Renal cortical epithelial cell (primary cell): ENCODE measurements around the gene WTIP. TPM values are rescaled to one million over a fixed set of nuclear protein-coding genes. Genes with fewer than 3 reads are reported as not detected.
"Not testable (repeated sequence)": the region's sequence is repeated elsewhere in the genome, so short reads cannot be mapped to it uniquely, and the experiment has no call there.

ENCODE experiments used
- DNase-seq: peaks from one replicate; pipeline ENCODE4 v3.0.0-alpha.2; 2011; ENCODE audit warnings: low read depth
- total RNA-seq: library from RNA; depleted of rRNA; stranded (reverse); fragments of >200 nt; gene quantifications from 2 replicates; pipeline ENCODE4 v1.2.3, GENCODE V29; 2014

Gene WTIP
- total RNA-seq, result 27.4 and 38.0 TPM in 2 replicates

DNA sequence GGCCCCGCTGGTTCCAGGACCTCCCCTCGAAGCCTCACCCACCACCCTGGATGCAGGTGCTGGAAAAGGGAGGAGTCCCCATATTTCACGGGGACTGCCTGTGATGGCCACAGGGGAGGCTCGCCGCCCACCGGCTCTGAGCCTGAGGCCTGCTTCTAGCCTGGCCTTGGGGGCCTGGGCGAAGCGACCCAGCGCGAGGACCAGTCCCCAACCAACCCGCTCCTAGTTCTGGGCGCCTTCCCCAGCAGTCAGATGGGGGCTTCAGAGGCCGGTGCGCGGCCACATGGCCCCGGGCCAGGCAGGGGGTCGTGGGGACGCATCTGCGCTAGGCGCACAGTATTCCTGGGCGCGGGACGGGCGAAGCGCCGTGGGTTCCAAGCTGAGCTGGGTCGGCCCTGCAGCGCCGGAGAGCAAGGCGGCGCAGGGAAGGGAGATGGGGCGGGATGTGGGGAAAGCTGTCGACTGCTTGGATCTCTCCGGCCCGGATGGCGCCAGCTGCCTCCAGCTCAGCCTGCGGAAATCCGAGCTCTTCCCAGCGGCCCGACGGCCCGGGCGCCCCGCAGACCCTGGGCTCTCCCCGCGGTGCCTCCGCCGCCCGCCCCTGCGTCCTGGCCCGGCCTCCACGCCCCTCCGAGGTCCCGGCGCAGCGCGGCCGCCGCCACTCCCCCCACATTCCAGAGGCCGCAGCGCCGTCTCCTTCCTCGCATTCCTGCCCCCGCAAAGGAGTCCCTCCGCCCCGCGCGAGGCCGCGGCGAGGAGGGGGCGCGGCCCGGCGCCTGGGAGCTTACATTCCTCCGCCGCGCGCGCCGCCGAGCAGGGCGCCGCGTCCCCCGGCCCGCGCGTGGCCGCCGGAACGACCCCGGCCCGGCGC is at the start of gene WTIP:
TSS of gene WTIP (plus strand) at position 788 of the 871 bp plus-strand sequence. CDS start 217 bp downstream, outside the sequence.
- DNase-seq, result peak; percentile 19

DNA sequence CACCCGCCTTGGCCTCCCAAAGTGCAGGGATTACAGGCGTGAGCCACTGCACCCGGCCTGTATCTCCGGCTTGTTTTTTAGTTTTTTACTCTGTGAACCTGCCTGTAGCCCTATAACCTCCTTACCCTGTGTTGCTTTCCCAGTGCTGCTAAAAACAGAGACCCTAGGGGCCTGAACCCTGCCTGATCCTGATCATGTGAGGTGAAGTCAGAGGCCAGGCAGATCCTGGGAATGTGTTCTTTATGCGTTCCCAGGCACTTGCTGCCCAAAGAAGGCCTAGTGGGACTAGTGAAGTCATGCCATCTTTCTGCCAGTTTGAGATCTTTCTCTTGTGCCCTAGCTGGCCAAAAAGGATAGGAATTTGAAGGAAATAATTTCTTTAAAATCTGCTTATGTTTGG is 48.8 kb upstream of the WTIP start:
- peak; percentile 15 for DNase-seq

GRCh38 chr19:34436716-34437115 is 44.8 kb upstream of the WTIP start:
- DNase-seq, result no peak

- DNase-seq, result no peak
These were observed 33.4 kb upstream of the WTIP start for GRCh38 chr19:34448191-34448590.

DNA sequence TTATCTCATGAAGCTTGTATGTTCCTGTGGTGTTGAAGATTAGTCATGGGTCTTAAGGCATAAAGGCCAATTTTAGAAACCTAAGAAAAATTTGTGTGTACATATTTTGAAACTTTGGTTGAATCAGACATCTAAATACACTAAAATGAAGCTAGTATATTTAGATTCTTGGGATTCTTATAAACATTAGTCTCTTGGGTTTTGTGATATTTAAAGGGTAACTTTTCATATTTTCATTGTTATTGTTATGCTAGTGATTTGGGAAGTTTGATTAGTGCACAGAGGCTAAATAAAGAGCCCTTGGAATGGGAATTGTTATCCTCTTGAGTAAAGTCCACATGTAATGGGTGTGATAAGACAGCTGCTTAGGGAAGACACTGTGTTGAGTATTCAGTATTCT is 28.8 kb upstream of the WTIP start:
- DNase-seq, result no peak

GRCh38 chr19:34454091-34454490 is 27.5 kb upstream of the WTIP start:
- DNase-seq, result no peak

GRCh38 chr19:34454685-34455084 is 26.9 kb upstream of the WTIP start:
- DNase-seq, result no peak

- not testable (repeated sequence) for DNase-seq
These were observed 25.6 kb upstream of the WTIP start for GRCh38 chr19:34455783-34456480.

DNA sequence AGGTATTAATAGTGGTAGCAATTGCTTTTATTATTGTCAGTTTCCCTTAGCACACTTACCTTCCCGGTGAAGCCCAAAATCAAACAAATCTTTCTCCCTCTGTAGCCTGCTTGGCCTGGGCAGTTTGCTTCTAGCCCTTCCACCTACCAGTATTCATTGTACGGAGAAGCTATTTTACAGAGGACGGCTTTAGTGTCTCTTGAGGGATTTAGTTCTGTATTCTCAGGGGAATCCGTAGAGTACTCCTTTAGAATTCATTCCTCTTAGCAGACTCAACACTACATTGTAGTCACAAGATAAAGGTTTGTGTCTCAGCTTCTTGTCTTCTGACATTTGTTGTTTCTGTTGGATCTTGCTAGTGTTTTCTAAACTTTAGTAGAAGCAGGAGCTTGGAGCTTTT is 24.1 kb upstream of the WTIP start:
- no peak for DNase-seq

DNA sequence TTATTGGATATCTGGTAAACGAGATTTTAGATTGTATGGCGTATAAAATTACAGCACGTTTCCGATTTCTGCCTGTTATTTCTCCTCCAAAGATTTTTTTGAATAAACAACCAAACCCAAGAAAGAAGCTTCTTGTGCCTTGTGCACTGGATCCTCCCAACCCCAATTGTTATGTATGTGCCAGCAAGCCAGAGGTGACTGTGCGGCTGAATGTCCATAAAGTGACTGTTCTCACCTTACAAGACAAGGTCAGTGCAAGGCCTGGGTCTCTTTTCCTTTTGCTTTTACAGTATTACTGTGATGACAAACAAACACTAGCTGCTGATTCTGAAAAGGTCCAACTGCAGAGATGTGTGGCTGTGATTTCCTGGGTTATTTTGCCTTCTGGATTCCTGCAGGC is 22.9 kb upstream of the WTIP start:
- no peak for DNase-seq

DNA sequence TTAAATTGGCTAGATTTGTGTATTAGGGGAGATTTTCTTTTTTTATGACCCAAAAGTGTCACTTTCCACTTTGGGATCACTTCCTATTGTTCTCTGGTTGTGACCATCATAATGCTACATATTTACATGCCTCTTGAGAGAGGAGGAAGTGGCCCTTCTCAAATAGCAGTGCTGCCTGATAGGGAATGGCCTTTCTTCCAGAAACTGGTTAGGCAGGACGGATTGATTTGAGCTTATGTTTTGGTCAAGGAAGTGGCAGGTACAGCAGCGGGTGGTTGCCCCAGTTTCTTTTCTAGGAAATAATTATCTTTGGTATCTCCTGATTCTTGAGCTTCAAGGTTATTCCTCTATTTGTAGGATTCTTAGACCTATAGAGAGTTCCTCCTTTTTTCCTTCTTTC is 21.9 kb upstream of the WTIP start:
- peak; percentile 10 for DNase-seq

GRCh38 chr19:34461375-34462100 is 20.0 kb upstream of the WTIP start:
- no peak for DNase-seq

- not testable (repeated sequence) for DNase-seq
These were observed 16.8 kb upstream of the WTIP start for GRCh38 chr19:34464785-34465184.

- DNase-seq, result no peak
These were observed 13.1 kb upstream of the WTIP start for GRCh38 chr19:34468409-34468808.

GRCh38 chr19:34469026-34469425 is 12.5 kb upstream of the WTIP start:
- not testable (repeated sequence) for DNase-seq

DNA sequence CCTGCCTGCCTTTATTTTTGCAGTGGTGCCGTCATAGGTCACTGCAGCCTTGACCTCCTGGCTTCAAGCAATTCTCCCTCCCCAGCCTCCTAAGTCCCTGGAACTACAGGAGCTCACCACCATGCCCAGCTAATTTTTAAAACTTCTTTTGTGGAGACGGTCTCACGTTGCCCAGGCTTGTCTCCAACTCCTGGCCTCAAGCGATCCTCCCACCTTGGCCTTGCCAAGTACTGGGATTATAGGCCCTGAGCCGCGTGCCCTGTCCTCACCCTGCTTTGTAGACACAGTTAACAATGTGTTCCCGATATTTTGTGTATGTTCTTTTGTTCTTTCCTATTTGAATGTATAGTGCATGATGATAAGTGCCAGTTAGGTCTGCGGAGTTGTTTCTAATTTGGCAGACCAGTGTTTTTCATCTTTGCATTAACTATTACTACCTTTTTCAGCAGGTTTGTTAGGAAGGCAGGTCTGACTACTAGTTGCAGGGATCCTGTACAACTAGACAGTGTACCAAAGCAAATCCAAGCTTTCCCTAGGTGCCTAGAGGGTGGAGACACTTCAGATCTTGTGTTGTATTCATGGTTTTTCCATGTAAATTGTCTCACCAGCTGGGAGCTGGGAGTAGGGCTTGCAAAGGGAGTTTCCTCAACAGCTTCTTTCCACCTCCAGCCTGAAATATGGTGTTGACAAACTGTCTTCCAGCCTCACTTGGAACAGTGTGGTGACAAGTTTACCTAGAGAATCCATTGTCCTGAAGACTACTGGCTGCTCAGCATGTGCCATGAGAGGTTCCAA is 9.5 kb upstream of the WTIP start:
- DNase-seq, result no peak

GRCh38 chr19:34474233-34474989 is 7.1 kb upstream of the WTIP start:
- DNase-seq, result no peak

DNA sequence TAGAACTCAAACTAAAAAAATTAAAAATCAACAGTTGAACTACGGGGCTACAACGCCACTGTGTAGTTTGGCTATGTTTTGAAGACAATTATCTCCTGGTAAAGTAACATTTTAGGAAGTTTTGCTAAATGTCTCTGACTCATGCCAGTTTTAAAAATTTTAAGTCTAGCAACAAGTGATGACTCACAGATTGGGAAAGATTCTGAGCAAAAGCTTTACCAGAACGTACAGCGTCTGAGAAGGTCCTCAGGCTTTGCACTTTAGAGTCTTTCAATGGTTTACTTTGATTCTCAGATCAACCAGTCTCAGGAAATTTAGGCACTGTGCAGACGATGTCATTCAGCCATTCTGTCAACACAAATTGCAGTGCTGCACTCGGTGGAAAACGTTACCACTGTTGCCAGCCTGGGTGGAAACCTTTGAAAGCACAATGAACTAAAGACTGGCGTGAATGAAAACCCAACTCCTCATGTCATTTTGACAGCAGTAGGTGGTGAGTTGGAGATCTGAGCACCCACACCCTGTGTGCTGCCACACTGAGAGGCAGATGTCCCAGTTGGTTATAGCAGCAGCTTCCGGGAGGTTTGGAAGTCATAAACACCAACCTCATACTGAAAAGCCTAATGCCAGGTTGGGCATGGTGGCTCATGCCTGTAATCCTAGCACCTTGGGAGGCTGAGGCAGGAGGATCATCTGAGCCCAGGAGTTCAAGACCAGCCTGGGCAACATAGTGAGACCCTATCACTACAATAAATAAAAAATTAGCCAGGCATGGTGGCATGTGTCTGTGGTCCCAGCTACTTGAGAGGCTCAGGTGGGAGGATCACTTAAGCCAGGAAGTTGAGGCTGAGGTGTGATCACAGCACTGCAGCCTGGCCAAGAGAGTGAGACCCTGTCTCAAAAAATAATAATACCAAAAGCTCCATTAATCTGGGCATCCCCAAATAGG is 6.3 kb upstream of the WTIP start:
- peak; percentile 87 for DNase-seq

DNA sequence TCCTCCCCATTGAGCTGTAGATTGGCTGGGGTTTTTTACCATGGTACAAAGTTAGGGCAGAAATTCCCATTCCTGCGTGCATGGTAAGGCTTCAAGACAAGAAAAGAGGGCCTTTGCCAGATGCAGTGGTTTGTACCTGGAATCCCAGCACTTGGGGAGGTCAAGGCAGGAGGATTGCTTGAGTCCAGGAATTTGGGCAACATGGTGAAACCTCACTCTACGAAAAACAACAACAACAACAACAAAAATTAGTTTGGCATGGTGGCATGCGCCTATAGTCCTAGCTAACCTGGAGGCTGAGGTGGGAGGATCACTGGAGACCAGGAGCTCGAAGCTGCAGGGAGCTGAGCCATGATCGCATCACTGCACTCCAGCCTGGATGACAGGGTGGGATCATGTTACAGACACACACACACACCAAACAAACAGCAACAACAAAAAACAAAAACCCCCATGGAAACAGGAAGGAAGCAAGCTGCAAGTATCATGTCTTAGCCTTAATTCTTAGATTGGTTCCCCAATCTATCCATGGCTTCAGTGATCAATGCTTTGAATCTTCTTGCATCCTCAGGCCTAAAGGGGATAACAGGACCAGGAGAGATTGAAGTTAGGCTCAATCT is 5.5 kb upstream of the WTIP start:
- DNase-seq, result no peak
